GM23338 (cell line): Measurements from ENCODE around the gene TRIM44. TPM values are rescaled to one million over a fixed set of nuclear protein-coding genes. Genes with fewer than 3 reads are reported as not detected.

Experiments
- ATAC-seq: fragments of 200-7000 bp; cut with Tn5 transposase; 3 replicates; pipeline ENCODE4 v1.9.1; 2020
- DNase-seq: peaks from one replicate; pipeline ENCODE4 v3.0.0-alpha.2; 2015; ENCODE audit warnings: low spot score
- H2AFZ ChIP-seq: fragments of 200-600 bp; sonication (generic); 2 replicates; pipeline ENCODE4 v1.8.0; 2016; ENCODE audit warnings: antibody characterized with exemption, mild to moderate bottlenecking, moderate library complexity
- H3F3A ChIP-seq: fragments of 200-600 bp; sonication (generic); replicated peaks from 2 replicates; pipeline ENCODE4 v1.8.0; 2017; ENCODE audit warnings: antibody characterized with exemption, mixed run types, low read depth
- H3K27ac ChIP-seq: fragments of 200-600 bp; sonication (generic); 2 replicates; pipeline ENCODE4 v1.6.1; 2016; ENCODE audit warnings: low read depth
- H3K27me3 ChIP-seq: fragments of 200-600 bp; sonication (generic); 2 replicates; pipeline ENCODE4 v1.8.0; 2016; ENCODE audit warnings: mild to moderate bottlenecking, mixed run types, moderate library complexity; ENCODE audit not compliant: insufficient read depth
- H3K36me3 ChIP-seq: fragments of 200-600 bp; sonication (generic); 2 replicates; pipeline ENCODE4 v1.8.0; 2016; ENCODE audit warnings: mild to moderate bottlenecking; ENCODE audit not compliant: insufficient read depth
- H3K4me1 ChIP-seq: fragments of 200-600 bp; sonication (generic); 2 replicates; pipeline ENCODE4 v1.8.0; 2016; ENCODE audit warnings: mild to moderate bottlenecking, moderate library complexity; ENCODE audit not compliant: insufficient read depth
- H3K4me2 ChIP-seq: fragments of 200-600 bp; sonication (generic); 2 replicates; pipeline ENCODE4 v1.7.1; 2017; ENCODE audit warnings: mixed run types
- H3K4me3 ChIP-seq: fragments of 200-600 bp; sonication (generic); 2 replicates; pipeline ENCODE4 v1.6.1; 2016; ENCODE audit warnings: mixed run types
- H3K79me2 ChIP-seq: fragments of 200-600 bp; sonication (generic); replicated peaks from 2 replicates; pipeline ENCODE4 v1.8.0; 2017; ENCODE audit warnings: mild to moderate bottlenecking; ENCODE audit not compliant: insufficient read depth
- H3K9me2 ChIP-seq: fragments of 200-600 bp; sonication (generic); 2 replicates; pipeline ENCODE4 v1.8.0; 2017; ENCODE audit not compliant: insufficient read depth
- H4K20me1 ChIP-seq: fragments of 200-600 bp; sonication (generic); replicated peaks from 2 replicates; pipeline ENCODE4 v1.8.0; 2017; ENCODE audit warnings: mild to moderate bottlenecking; ENCODE audit not compliant: insufficient read depth
- H3K27ac Mint-ChIP-seq: 2 replicates; pipeline ENCODE4 v1.8.0; 2020; ENCODE audit warnings: inconsistent platforms, mild to moderate bottlenecking, moderate library complexity, mixed read lengths
- H3K27me3 Mint-ChIP-seq: 3 replicates; pipeline ENCODE4 v1.8.0; 2022; ENCODE audit warnings: low read depth, mild to moderate bottlenecking, moderate library complexity, mixed read lengths, inconsistent platforms; ENCODE audit not compliant: insufficient read depth, poor library complexity
- H3K36me3 Mint-ChIP-seq: 3 replicates; pipeline ENCODE4 v1.8.0; 2021; ENCODE audit warnings: low read depth, mild to moderate bottlenecking, inconsistent platforms, moderate library complexity, mixed read lengths
- H3K4me1 Mint-ChIP-seq: 3 replicates; pipeline ENCODE4 v1.8.0; 2020; ENCODE audit warnings: mild to moderate bottlenecking, inconsistent platforms, mixed read lengths
- H3K4me3 Mint-ChIP-seq: 3 replicates; pipeline ENCODE4 v1.8.0; 2021; ENCODE audit warnings: moderate library complexity, mild to moderate bottlenecking, inconsistent platforms, mixed read lengths
- H3K9me3 Mint-ChIP-seq: 3 replicates; pipeline ENCODE4 v1.8.0; 2020; ENCODE audit warnings: moderate library complexity, mild to moderate bottlenecking, inconsistent platforms, mixed read lengths
- CREB1 ChIP-seq: fragments of 250-450 bp; sonication (Bioruptor Pico); IDR thresholded peaks from 2 replicates; pipeline ENCODE4 v1.5.0; 2020; ENCODE audit warnings: low read depth, mild to moderate bottlenecking, moderate library complexity
- EZH2phosphoT487 ChIP-seq: fragments of 200-600 bp; sonication (generic); IDR thresholded peaks from one replicate; pipeline ENCODE4 v1.8.1; 2018; ENCODE audit warnings: antibody characterized with exemption; ENCODE audit not compliant: unreplicated experiment
- NANOG ChIP-seq: IDR thresholded peaks from 2 replicates; pipeline ENCODE4 v1.6.1; 2016; ENCODE audit warnings: antibody characterized with exemption, borderline replicate concordance
- POLR2AphosphoS5 ChIP-seq: IDR thresholded peaks from 2 replicates; pipeline ENCODE4 v1.6.1; 2016; ENCODE audit warnings: antibody characterized with exemption, low read depth
- REST ChIP-seq: IDR thresholded peaks from one replicate; pipeline ENCODE4 v1.6.1; 2018; ENCODE audit warnings: antibody characterized with exemption; ENCODE audit not compliant: unreplicated experiment
- STAT1 ChIP-seq: IDR thresholded peaks from one replicate; pipeline ENCODE4 v1.6.1; 2016; ENCODE audit warnings: antibody characterized with exemption; ENCODE audit not compliant: unreplicated experiment
- ZNF114 ChIP-seq: fragments of 250-450 bp; sonication (Bioruptor Pico); IDR thresholded peaks from 2 replicates; pipeline ENCODE4 v1.5.0; 2020; ENCODE audit warnings: mild to moderate bottlenecking, moderate library complexity
- ZNF331 ChIP-seq: fragments of 250-450 bp; sonication (Bioruptor Pico); IDR thresholded peaks from 2 replicates; pipeline ENCODE4 v1.5.0; 2020; ENCODE audit warnings: low read depth, mild to moderate bottlenecking, moderate library complexity
- ZNF462 ChIP-seq: fragments of 250-450 bp; sonication (Bioruptor Pico); IDR thresholded peaks from 2 replicates; pipeline ENCODE4 v1.5.0; 2020; ENCODE audit warnings: mild to moderate bottlenecking, moderate library complexity
- polyA plus RNA-seq: library from polyadenylated mRNA; unstranded; fragments of >200 nt; fragmentation: Nextera tagmentation; extraction: Ambion mirVana; gene quantifications from 2 replicates; pipeline ENCODE4 v1.2.1, GENCODE V29; 2016
- total RNA-seq: library from RNA; depleted of rRNA; stranded (reverse); fragments of >200 nt; shearing (Covaris generic); gene quantifications from 2 replicates; pipeline ENCODE4 v1.2.3, GENCODE V29; 2014

TRIM44 gene
- total and polyA plus RNA-seq, 2 experiments from 2014 or later, result 10.3 to 10.4 TPM

- H3K9me3 Mint-ChIP-seq, result no peaks in the 10 kb centered on the region
- no peak for ATAC-seq
- Histone ChIP-seq H3K27ac (no peak overlapping the region), H3K4me1 (peaks cover 1% of the 10 kb centered on the region; the same call in 1 of the 2 replicates), H3K9me2 (peaks cover 4% of the 10 kb centered on the region; the same call in 1 of the 2 replicates), H3K79me2 (no peaks in the 10 kb centered on the region; the same call in 1 of the 2 replicates), H3K4me3 (no peak overlapping the region), H2AFZ (no peak overlapping the region), H4K20me1 (no peaks in the 10 kb centered on the region; the same call in 1 of the 2 replicates), H3K36me3 (0 out of 2 replicates have a peak, but pooled peaks cover 2% of the 10 kb centered on the region), H3K27me3 (no peaks in the 10 kb centered on the region), H3F3A (no peaks in the 10 kb centered on the region), H3K4me2 (no peak overlapping the region)
- H3K4me3 Mint-ChIP-seq, result no peak overlapping the region
- no peaks in the 10 kb centered on the region for H3K36me3 Mint-ChIP-seq
- peaks cover 4% of the 10 kb centered on the region; the same call in 1 of the 3 replicates for H3K4me1 Mint-ChIP-seq
- TF ChIP-seq POLR2AphosphoS5 (no peak), ZNF114 (CRISPR knock-in tag) (no peak), EZH2phosphoT487 (no peak), STAT1 (no peak), REST (no peak), ZNF331 (CRISPR knock-in tag) (no peak), NANOG (no peak), CREB1 (no peak)
- H3K27me3 Mint-ChIP-seq, result no peaks in the 10 kb centered on the region
- DNase-seq, result no peak
- no peak overlapping the region for H3K27ac Mint-ChIP-seq
Observed at GRCh38 chr11:35765211-35765610, 102.6 kb downstream of the TRIM44 start.

- Histone ChIP-seq H3K27me3 (no peaks in the 10 kb centered on the region), H4K20me1 (no peaks in the 10 kb centered on the region; the same call in 1 of the 2 replicates), H3K4me1 (peaks cover 4% of the 10 kb centered on the region; the same call in 1 of the 2 replicates), H3K9me2 (peaks cover 5% of the 10 kb centered on the region; the same call in 1 of the 2 replicates), H3F3A (no peaks in the 10 kb centered on the region), H3K36me3 (0 out of 2 replicates have a peak, but pooled peaks cover 5% of the 10 kb centered on the region), H3K4me2 (no peak overlapping the region), H3K79me2 (no peaks in the 10 kb centered on the region; the same call in 1 of the 2 replicates), H3K27ac (no peak overlapping the region), H3K4me3 (no peak overlapping the region), H2AFZ (no peak overlapping the region)
- H3K4me1 Mint-ChIP-seq, result peaks cover 6% of the 10 kb centered on the region; the same call in 2 of the 3 replicates
- H3K36me3 Mint-ChIP-seq, result peaks cover 12% of the 10 kb centered on the region
- H3K4me3 Mint-ChIP-seq, result no peak overlapping the region
- DNase-seq, result no peak
- H3K9me3 Mint-ChIP-seq, result peaks cover 9% of the 10 kb centered on the region; the same call in 2 of the 3 replicates
- H3K27ac Mint-ChIP-seq, result no peak overlapping the region
- no peak for ATAC-seq
- H3K27me3 Mint-ChIP-seq, result no peaks in the 10 kb centered on the region
- TF ChIP-seq CREB1 (no peak), NANOG (no peak), ZNF462 (CRISPR knock-in tag) (no peak), EZH2phosphoT487 (no peak)
Observed at GRCh38 chr11:35766651-35767050, 104.1 kb downstream of the TRIM44 start.
